ENCODE results near the gene NPY2R. TPM values are rescaled to one million over a fixed set of nuclear protein-coding genes. Genes with fewer than 3 reads are reported as not detected.

NPY2R gene
- total RNA-seq, 4 donors from 2014 or later = 0.34 to 4.4 (median 0.65) TPM; not detected in 1

DNA sequence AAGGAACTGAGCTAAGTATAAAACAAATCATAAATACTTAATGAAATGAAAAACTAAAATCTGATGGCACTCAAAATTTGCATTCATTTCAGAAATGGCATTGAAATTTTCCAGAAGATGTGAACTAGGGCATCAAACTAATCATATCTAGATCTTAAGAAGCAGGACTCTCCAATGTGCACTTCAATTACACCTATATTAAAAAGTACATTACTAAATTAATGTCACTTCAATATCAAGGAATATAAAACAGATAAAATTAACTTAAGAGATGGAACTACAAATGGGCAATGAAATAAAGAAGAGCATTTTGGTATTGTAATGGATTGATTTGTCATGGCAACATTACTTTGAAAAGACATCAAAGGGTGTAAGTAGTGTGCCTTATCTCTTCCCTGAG lies 20.3 kb downstream of the NPY2R start:
- TF ChIP-seq, protein P1, sequence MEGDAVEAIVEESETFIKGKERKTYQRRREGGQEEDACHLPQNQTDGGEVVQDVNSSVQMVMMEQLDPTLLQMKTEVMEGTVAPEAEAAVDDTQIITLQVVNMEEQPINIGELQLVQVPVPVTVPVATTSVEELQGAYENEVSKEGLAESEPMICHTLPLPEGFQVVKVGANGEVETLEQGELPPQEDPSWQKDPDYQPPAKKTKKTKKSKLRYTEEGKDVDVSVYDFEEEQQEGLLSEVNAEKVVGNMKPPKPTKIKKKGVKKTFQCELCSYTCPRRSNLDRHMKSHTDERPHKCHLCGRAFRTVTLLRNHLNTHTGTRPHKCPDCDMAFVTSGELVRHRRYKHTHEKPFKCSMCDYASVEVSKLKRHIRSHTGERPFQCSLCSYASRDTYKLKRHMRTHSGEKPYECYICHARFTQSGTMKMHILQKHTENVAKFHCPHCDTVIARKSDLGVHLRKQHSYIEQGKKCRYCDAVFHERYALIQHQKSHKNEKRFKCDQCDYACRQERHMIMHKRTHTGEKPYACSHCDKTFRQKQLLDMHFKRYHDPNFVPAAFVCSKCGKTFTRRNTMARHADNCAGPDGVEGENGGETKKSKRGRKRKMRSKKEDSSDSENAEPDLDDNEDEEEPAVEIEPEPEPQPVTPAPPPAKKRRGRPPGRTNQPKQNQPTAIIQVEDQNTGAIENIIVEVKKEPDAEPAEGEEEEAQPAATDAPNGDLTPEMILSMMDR (IDR thresholded peaks at IDR 0.05; ENCODE audit: low read depth) = no peak

DNA sequence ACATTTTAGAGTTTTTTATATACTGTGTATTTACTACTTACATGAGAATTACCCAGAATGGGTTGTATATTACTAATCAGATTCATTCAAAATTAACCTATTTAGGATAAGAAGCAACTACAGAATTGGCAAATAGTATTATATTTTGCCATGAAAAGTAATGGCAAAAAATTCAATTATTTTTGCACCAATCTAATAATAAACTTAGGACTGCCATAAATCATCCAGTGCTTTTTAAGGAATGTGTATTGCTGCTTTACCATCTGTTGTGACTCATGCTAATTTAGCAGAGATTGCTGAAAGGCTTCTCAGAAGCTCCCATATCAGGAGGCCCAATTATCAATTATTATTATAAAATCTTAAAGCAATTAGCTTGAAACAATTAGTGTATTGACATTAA lies 24.0 kb downstream of the NPY2R start:
- TF ChIP-seq, protein P1 (IDR thresholded peaks at IDR 0.05; ENCODE audit: low read depth) = no peak

DNA sequence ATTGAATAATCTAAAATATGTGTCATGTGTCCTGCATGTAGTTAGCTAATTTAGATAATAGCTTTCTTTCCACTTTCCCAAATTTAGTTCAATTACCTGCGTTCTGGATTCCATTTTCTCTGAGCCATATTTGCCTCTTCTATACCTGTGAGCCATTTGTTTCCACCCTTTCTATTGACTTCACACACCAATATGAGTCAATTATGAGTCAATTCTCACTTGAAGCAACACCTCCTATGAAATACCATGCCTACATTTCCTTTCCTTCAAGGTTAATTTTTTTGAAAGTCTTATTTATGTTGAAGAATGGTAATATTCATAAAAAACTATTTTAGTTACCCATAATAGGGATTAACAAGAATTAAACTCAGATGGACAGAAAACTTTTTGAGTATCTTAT lies 25.8 kb downstream of the NPY2R start:
- TF ChIP-seq, protein P1 (IDR thresholded peaks at IDR 0.05; ENCODE audit: low read depth) = no peak

DNA sequence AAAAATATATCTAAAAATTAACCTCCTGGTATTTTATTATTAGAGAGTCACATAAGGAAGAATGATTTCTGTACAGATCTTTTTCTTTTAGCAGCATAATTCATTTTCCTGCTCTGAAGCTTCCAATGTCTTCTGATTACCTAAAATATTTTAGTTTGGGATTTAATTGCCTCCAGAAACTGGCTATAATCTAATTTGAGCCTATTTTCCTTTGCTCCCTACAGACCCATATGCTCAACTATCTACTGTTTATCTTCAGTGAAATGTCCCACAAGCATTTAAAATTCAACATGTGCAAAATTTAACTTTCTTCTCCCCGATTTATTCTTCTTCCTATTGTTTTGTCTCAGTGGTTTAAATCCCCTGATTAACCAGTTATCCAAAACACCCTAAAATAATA lies 29.1 kb downstream of the NPY2R start:
- TF ChIP-seq, protein P1 (IDR thresholded peaks at IDR 0.05; ENCODE audit: low read depth) = no peak

DNA sequence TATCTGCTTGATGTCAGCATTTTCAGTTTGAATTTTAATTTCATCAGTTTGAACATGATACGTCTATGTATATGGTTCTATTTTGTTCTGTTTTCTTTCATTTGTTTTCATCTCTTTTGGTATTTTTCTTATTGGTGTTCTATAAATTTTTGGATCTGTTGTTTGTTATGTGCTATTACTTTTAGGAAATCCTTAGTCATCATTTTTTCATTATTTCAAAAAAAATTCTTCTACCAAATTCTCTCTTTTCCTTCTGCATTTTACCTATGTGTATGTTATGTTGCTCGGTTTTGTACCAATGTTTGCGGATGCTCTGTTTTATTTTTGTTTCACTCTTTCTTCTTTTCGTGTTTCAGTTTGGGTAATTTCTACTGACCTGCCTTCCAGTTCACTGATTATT lies 32.8 kb downstream of the NPY2R start:
- TF ChIP-seq, protein P1 (IDR thresholded peaks at IDR 0.05; ENCODE audit: low read depth) = no peak

DNA sequence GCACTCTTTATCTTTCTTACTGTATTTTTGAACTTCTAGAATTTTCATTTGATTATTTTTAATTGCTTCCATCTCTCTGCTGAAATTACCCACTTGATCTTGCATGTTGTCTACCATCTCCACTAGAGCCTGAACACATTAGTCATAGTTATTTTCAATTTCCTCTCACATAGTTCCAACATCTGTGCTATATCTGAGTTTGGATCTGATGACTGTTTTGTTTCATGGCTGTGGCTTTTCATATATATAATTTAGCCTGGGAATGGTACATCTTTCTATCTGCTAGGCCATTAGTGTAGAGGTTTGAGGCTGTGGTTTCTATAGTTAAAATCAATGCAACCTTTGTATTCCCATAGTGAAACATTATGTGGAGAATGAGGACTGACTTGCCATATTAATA lies 33.2 kb downstream of the NPY2R start:
- TF ChIP-seq, protein P1 (IDR thresholded peaks at IDR 0.05; ENCODE audit: low read depth) = no peak

DNA sequence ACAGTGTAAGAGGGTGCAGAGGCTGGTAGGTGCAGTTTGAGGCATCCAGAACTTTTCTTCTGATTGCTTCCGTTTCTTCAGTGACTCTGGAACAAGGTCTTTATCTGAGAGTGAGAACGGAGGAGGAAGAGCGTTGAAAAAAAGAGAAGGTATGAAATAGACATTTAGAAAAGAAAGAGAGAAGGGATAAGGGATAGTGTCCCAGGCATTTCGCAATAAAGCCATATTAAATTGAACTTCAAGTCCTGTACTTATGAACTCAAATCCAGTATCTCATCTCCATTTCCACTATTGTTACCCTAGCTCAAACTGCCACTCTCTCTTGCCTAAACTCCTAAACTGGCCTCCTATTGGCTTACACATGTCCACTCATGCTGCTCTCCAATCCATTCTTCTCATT lies 36.7 kb downstream of the NPY2R start:
- TF ChIP-seq, protein P1 (IDR thresholded peaks at IDR 0.05; ENCODE audit: low read depth) = no peak

Data from subcutaneous adipose tissue (tissue), 4 donors.